Neural progenitor cell (in vitro differentiated cells): ENCODE data around the gene GRK1. TPM values are rescaled to one million over a fixed set of nuclear protein-coding genes. Genes with fewer than 3 reads are reported as not detected.

Experiments
- DNase-seq: peaks from one replicate; pipeline ENCODE4 v3.0.0-alpha.2; 2016; ENCODE audit warnings: low spot score
- H2AFZ ChIP-seq: fragments of 200-600 bp; sonication (generic); replicated peaks from 2 replicates; pipeline ENCODE4 v1.6.1; 2016; ENCODE audit warnings: antibody characterized with exemption
- H3F3A ChIP-seq: fragments of 200-600 bp; sonication (generic); 2 replicates; pipeline ENCODE4 v1.6.1; 2016; ENCODE audit warnings: antibody characterized with exemption, low read depth
- H3K27ac ChIP-seq: fragments of 200-600 bp; sonication (generic); 2 replicates; pipeline ENCODE4 v1.5.1; 2016; ENCODE audit warnings: mild to moderate bottlenecking
- H3K27me3 ChIP-seq: fragments of 200-600 bp; sonication (generic); 2 replicates; pipeline ENCODE4 v1.6.1; 2016; ENCODE audit warnings: mild to moderate bottlenecking, moderate library complexity
- H3K36me3 ChIP-seq: fragments of 200-600 bp; sonication (generic); 2 replicates; pipeline ENCODE4 v1.5.1; 2016
- H3K4me1 ChIP-seq: fragments of 200-600 bp; sonication (generic); 2 replicates; pipeline ENCODE4 v1.6.1; 2016; ENCODE audit warnings: mixed run types
- H3K4me2 ChIP-seq: fragments of 200-600 bp; sonication (generic); 2 replicates; pipeline ENCODE4 v1.6.1; 2016
- H3K4me3 ChIP-seq: fragments of 200-600 bp; sonication (generic); 2 replicates; pipeline ENCODE4 v1.5.1; 2016
- H3K79me2 ChIP-seq: fragments of 200-600 bp; sonication (generic); 2 replicates; pipeline ENCODE4 v1.6.1; 2016; ENCODE audit warnings: low read depth
- H3K9ac ChIP-seq: fragments of 200-600 bp; sonication (generic); 2 replicates; pipeline ENCODE4 v1.6.1; 2016
- H3K9me3 ChIP-seq: fragments of 200-600 bp; sonication (generic); 2 replicates; pipeline ENCODE4 v1.5.1; 2016; ENCODE audit warnings: low read depth
- H4K20me1 ChIP-seq: fragments of 200-600 bp; sonication (generic); 2 replicates; pipeline ENCODE4 v1.6.1; 2016; ENCODE audit warnings: low read depth
- H3K27ac Mint-ChIP-seq: 3 replicates; pipeline ENCODE4 v1.8.0; 2021; ENCODE audit warnings: mixed read lengths
- H3K27me3 Mint-ChIP-seq: 2 replicates; pipeline ENCODE4 v1.8.0; 2022; ENCODE audit warnings: low read depth, mild to moderate bottlenecking, inconsistent platforms, moderate library complexity, mixed read lengths; ENCODE audit not compliant: insufficient read depth
- H3K36me3 Mint-ChIP-seq: 3 replicates; pipeline ENCODE4 v1.8.0; 2021; ENCODE audit warnings: mixed read lengths
- H3K4me1 Mint-ChIP-seq: 3 replicates; pipeline ENCODE4 v1.8.0; 2021; ENCODE audit warnings: mixed read lengths
- H3K4me3 Mint-ChIP-seq: 3 replicates; pipeline ENCODE4 v1.8.0; 2021; ENCODE audit warnings: mild to moderate bottlenecking, moderate library complexity, mixed read lengths
- H3K9me3 Mint-ChIP-seq: 3 replicates; pipeline ENCODE4 v1.8.0; 2020; ENCODE audit warnings: mixed read lengths
- EZH2 ChIP-seq: fragments of 200-600 bp; sonication (generic); IDR thresholded peaks from 2 replicates; pipeline ENCODE4 v1.6.1; 2017; ENCODE audit warnings: antibody characterized with exemption, mild to moderate bottlenecking, moderate library complexity
- EZH2phosphoT487 ChIP-seq: fragments of 200-600 bp; sonication (generic); IDR thresholded peaks from 2 replicates; pipeline ENCODE4 v1.6.1; 2017; ENCODE audit warnings: antibody characterized with exemption
- total RNA-seq: library from RNA; depleted of rRNA; stranded (reverse); fragments of >200 nt; gene quantifications from 2 replicates; pipeline ENCODE4 v1.2.3, GENCODE V29; 2015; ENCODE audit warnings: low replicate concordance
- TF ChIP-seq, protein P1 (sequence below): fragments of 200-600 bp; sonication (generic); IDR thresholded peaks from 2 replicates; pipeline ENCODE4 v1.5.1; 2017; ENCODE audit warnings: antibody characterized with exemption, mild to moderate bottlenecking

GRK1 gene
- total RNA-seq, 1 donor from 2014 or later = not detected

DNA sequence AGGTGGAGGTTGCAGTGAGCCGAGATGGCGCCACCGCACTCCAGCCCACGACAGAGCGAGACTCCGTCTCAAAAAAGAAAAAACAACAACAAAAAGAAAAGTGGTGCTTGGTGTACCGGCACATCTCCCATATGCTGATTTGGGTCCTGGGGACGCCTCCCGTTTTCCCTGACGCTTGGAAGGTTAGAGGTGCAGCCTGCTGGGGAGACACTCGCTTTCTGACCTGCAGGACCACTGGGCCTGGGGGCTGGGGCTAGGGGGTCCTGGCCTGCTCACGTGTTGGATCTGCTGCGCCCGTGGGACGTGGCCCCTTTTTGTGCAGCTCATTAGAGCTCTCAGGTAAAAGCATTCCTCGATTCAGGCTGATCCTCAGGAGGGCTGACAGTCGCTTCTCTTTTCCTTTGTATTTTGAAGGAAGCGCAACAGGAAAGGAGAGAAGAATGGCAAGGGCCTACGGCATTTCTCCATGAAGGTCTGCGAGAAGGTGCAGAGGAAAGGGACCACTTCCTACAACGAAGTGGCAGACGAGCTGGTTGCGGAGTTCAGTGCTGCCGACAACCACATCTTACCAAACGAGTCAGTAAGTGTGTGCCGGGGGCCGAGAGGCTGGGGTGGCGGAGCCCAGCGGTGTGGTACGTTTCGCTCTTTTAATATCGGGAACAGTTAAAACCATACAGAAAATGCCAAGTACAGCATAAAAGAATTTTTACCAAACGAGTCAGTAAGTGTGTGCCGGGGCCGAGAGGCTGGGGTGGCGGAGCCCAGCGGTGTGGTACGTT, 34.1 kb upstream of the GRK1 start:
- Histone ChIP-seq H3K4me1 (no peaks in the 10 kb centered on the region), H3K27ac (no peak overlapping the region), H3K4me2 (no peak overlapping the region), H3K36me3 (no peaks in the 10 kb centered on the region), H3K79me2 (peaks cover 17% of the 10 kb centered on the region), H3K9ac (no peak overlapping the region), H2AFZ (no peak overlapping the region), H3K4me3 (no peak overlapping the region), H3F3A (no peaks in the 10 kb centered on the region), H3K9me3 (no peaks in the 10 kb centered on the region), H3K27me3 (no peaks in the 10 kb centered on the region), H4K20me1 (peaks cover 15% of the 10 kb centered on the region)
- peaks cover 16% of the 10 kb centered on the region for H3K4me1 Mint-ChIP-seq
- H3K27ac Mint-ChIP-seq = no peak overlapping the region
- no peak for DNase-seq
- H3K9me3 Mint-ChIP-seq = no peaks in the 10 kb centered on the region
- peaks cover 45% of the 10 kb centered on the region for H3K36me3 Mint-ChIP-seq
- H3K27me3 Mint-ChIP-seq = no peaks in the 10 kb centered on the region
- H3K4me3 Mint-ChIP-seq = no peak overlapping the region
- no peak for TF ChIP-seq EZH2
- no peak for TF ChIP-seq EZH2phosphoT487

DNA sequence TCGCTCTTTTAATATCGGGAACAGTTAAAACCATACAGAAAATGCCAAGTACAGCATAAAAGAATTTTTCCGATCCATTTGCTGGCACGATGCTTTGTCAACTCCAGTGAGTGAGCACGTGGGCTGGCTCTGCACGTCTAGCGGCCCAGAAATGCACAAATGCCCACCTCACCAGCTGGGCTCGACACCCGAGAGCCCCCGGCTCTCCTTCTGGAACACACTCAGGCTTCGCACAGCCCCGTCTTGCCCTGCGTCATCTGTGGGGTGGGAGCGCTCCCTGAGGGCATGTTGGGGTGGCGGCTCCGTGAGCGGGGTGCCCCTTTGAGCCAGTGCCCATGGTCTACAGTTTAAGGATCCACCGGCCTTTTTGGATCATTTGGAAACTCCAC, 33.5 kb upstream of the GRK1 start:
- H3K27ac Mint-ChIP-seq = no peak overlapping the region
- Histone ChIP-seq H3K27me3 (no peaks in the 10 kb centered on the region), H3K27ac (no peak overlapping the region), H3K9me3 (no peaks in the 10 kb centered on the region), H3F3A (no peaks in the 10 kb centered on the region), H3K4me3 (no peak overlapping the region), H3K4me1 (no peaks in the 10 kb centered on the region), H3K79me2 (peaks cover 15% of the 10 kb centered on the region), H3K4me2 (no peak overlapping the region), H2AFZ (no peak overlapping the region), H4K20me1 (peaks cover 15% of the 10 kb centered on the region), H3K36me3 (no peaks in the 10 kb centered on the region), H3K9ac (no peak overlapping the region)
- H3K4me3 Mint-ChIP-seq = no peak overlapping the region
- H3K4me1 Mint-ChIP-seq = peaks cover 13% of the 10 kb centered on the region
- TF ChIP-seq EZH2 = no peak
- TF ChIP-seq, protein P1, sequence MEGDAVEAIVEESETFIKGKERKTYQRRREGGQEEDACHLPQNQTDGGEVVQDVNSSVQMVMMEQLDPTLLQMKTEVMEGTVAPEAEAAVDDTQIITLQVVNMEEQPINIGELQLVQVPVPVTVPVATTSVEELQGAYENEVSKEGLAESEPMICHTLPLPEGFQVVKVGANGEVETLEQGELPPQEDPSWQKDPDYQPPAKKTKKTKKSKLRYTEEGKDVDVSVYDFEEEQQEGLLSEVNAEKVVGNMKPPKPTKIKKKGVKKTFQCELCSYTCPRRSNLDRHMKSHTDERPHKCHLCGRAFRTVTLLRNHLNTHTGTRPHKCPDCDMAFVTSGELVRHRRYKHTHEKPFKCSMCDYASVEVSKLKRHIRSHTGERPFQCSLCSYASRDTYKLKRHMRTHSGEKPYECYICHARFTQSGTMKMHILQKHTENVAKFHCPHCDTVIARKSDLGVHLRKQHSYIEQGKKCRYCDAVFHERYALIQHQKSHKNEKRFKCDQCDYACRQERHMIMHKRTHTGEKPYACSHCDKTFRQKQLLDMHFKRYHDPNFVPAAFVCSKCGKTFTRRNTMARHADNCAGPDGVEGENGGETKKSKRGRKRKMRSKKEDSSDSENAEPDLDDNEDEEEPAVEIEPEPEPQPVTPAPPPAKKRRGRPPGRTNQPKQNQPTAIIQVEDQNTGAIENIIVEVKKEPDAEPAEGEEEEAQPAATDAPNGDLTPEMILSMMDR = no peak
- TF ChIP-seq EZH2phosphoT487 = no peak
- no peak for DNase-seq
- H3K36me3 Mint-ChIP-seq = peaks cover 46% of the 10 kb centered on the region
- no peaks in the 10 kb centered on the region for H3K9me3 Mint-ChIP-seq
- H3K27me3 Mint-ChIP-seq = no peaks in the 10 kb centered on the region

DNA sequence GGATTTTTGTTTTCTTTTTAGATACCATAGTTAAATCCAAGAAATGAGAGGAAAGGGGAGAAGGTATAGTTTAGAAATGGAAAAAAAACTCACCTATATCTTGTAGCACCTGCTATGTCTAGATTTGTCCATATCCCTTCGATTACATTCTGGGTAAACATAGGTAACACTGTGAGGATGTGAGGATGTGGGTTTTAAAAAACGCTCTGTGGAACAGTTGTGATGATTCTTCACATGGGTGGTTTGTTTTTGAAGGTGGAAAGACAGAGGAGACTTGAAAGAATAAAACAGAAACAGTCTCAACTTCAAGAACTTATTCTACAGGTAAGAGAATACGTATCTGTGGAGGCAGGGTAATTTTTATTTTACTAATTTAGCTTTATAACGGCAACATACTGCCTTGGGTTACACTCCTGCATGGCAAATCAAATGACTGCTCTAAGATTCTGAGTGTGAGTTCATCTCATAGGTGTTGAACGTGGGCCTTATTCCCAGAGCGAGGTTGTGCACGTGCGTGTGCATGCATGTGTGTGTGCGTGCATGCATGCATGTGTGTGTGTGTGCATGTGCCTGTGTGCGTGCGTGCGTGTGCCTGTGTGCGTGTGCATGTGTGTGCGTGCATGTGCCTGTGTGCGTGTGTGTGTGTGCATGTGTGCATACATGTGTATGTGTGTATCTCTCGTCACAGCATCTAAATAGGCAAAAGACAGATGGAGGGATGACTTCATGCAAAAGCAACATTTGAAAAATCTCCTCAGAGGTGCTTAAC, 32.6 kb upstream of the GRK1 start:
- Histone ChIP-seq H3K36me3 (no peaks in the 10 kb centered on the region), H2AFZ (no peak overlapping the region)

More for the DNA sequence above, 32.6 kb upstream of the GRK1 start:
- DNase-seq = no peak
- peaks cover 10% of the 10 kb centered on the region for H3K4me1 Mint-ChIP-seq
- no peak overlapping the region for H3K4me3 Mint-ChIP-seq
- no peaks in the 10 kb centered on the region for H3K9me3 Mint-ChIP-seq
- Histone ChIP-seq H3K4me3 (no peak overlapping the region), H4K20me1 (peaks cover 10% of the 10 kb centered on the region), H3F3A (no peaks in the 10 kb centered on the region), H3K27me3 (no peaks in the 10 kb centered on the region), H3K4me2 (no peak overlapping the region), H3K4me1 (no peaks in the 10 kb centered on the region), H3K79me2 (peaks cover 12% of the 10 kb centered on the region), H3K27ac (no peak overlapping the region), H3K9me3 (no peaks in the 10 kb centered on the region), H3K9ac (no peak overlapping the region)
- no peaks in the 10 kb centered on the region for H3K27me3 Mint-ChIP-seq
- no peak overlapping the region for H3K27ac Mint-ChIP-seq
- TF ChIP-seq, protein P1 = no peak
- no peak for TF ChIP-seq EZH2phosphoT487
- no peak for TF ChIP-seq EZH2
- peaks cover 46% of the 10 kb centered on the region for H3K36me3 Mint-ChIP-seq
